Measurements from ENCODE around the gene RAP1GAP. TPM values are rescaled to one million over a fixed set of nuclear protein-coding genes. Genes with fewer than 3 reads are reported as not detected.
A peak's percentile ranks its signal among the peaks of the same experiment; 100 is the strongest.

The RAP1GAP gene
- total and polyA plus RNA-seq, 9 of the 15 experiments (the other 6 are each of a cell fraction or from before 2014, with no cell fraction given): 0.29 to 30.2 (median 19.2) TPM

DNA sequence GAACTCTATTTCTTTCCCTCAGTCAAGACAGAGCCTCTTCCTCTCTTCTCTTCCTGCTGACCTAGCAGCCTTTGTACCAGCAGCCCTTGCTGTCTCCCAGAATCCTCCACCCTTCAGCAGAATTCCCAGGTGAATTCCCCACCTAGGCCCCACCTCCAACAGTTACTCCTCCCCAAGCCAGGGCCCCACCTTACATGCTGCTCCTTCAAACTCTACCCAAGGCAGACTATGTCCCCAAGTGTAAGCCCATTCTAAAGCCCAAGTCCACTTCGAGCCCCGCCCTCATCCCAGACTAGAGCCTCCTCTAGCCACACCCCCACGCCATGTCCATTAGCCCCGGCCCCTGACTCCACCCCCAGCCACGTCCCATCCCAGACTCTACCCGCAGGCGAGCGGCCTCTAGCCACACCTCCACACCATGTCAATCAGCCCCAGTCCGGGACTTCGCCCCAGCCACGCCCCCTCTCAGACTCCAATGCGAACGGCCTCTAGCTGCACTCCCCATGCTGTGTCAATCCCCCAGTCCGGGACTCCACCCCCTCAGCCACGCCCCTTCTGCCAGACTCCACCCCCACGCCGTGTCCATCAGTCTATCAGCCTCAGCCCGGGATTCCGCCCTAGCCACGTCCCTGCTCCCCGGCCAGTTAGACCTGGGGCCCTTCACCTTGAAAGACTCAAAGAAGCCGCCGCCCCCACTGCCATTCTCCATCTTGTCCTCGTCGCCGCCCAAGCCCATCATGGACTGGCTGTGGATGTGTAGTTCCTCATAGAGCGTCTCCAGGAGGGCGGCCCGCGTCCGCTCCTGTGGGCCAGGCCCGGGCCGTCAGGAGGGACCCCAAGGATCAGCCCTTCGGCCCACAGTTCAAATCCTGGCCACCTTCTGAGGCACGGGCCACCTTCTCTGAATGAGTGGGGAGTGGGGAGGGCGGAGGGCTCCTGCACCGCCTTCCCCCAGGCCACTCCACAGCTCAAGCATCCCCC, 61.3 kb downstream of the RAP1GAP start (continued):
- TF ChIP-seq NCOA4 (IDR thresholded peaks at IDR 0.05; ENCODE audit: partially characterized antibody) (no peak), ASH1L (IDR thresholded peaks at IDR 0.05; ENCODE audit: borderline replicate concordance, low read depth, partially characterized antibody) (no peak), ZNF124 (CRISPR knock-in tag; IDR thresholded peaks at IDR 0.05) (no peak), ARHGAP35 (IDR thresholded peaks at IDR 0.05; ENCODE audit: partially characterized antibody) (no peak), ZBTB11 (CRISPR knock-in tag; IDR thresholded peaks at IDR 0.05) (no peak), ZNF76 (CRISPR knock-in tag; IDR thresholded peaks at IDR 0.05; ENCODE audit: borderline replicate concordance) (no peak), NBN (IDR thresholded peaks at IDR 0.05; ENCODE audit: low read depth) (no peak), ETV6 (IDR thresholded peaks at IDR 0.05; ENCODE audit: borderline replicate concordance in 1 of 2, low read depth in 2 of 2, low read length in 1 of 2) (no peak), ETV6 (CRISPR knock-in tag; IDR thresholded peaks at IDR 0.05; ENCODE audit: borderline replicate concordance) (no peak), TCF15 (CRISPR knock-in tag; IDR thresholded peaks at IDR 0.05) (no peak), TGIF2 (CRISPR knock-in tag; IDR thresholded peaks at IDR 0.05) (no peak), ZSCAN29 (IDR thresholded peaks at IDR 0.05) (no peak), RBM22 (IDR thresholded peaks at IDR 0.05; ENCODE audit: low read depth, low read length, poor library complexity, severe bottlenecking) (no peak)
- TF ChIP-seq, protein P1, sequence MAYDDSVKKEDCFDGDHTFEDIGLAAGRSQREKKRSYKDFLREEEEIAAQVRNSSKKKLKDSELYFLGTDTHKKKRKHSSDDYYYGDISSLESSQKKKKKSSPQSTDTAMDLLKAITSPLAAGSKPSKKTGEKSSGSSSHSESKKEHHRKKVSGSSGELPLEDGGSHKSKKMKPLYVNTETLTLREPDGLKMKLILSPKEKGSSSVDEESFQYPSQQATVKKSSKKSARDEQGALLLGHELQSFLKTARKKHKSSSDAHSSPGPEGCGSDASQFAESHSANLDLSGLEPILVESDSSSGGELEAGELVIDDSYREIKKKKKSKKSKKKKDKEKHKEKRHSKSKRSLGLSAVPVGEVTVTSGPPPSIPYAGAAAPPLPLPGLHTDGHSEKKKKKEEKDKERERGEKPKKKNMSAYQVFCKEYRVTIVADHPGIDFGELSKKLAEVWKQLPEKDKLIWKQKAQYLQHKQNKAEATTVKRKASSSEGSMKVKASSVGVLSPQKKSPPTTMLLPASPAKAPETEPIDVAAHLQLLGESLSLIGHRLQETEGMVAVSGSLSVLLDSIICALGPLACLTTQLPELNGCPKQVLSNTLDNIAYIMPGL (CRISPR knock-in tag; IDR thresholded peaks at IDR 0.05): no peak
- TF ChIP-seq, protein P2, sequence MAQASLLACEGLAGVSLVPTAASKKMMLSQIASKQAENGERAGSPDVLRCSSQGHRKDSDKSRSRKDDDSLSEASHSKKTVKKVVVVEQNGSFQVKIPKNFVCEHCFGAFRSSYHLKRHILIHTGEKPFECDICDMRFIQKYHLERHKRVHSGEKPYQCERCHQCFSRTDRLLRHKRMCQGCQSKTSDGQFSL (CRISPR knock-in tag; IDR thresholded peaks at IDR 0.05): peak; percentile 31; the same call in 1 of the 2 replicates
- TF ChIP-seq, protein P2 (tag; IDR thresholded peaks at IDR 0.05): no peak

Data from K562 (cell line).